NT2/D1 (cell line): ENCODE results near the gene SRGAP3.

Source experiments
- YY1 ChIP-seq: IDR thresholded peaks from 2 replicates; pipeline ENCODE4 v1.6.1; 2011; ENCODE audit not compliant: insufficient read length, insufficient read depth
- ZNF274 ChIP-seq: IDR thresholded peaks from 2 replicates; pipeline ENCODE4 v1.6.1; 2011; ENCODE audit warnings: mild to moderate bottlenecking, low read depth, low read length

DNA sequence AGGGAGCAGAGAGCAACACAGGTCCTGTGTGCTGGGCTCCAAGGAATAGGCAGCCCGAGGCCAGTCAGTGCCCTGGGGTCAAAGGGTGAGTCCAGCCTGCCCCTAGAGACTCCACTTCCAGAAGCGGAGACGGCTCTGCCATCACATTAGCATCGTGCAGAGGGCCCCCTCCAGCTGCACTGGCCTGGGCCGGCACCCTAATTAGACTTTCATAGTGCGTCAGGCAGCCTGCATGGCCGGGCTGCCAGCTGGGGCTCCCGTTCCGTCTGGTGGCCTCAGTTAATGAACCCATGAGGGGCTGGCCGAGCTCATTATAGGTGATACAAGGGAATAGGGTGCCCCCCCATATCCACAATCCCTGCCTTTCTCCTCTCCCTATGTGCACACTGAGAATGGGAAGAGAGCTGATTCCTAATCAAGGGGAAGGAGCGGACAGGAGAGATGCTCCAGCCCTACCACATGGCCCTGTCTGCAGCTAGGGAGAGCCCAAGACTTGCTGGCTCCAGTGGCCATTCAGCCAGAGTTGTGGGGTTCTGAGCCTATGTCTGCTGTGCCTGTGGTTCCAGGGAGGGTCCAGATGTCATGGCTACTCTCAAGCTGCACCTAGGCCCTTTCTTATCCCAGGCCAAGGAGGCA lies 128.0 kb downstream of the SRGAP3 start:
- TF ChIP-seq ZNF274 = no peak
- no peak for TF ChIP-seq YY1
